DND-41 (cell line): Measurements from ENCODE around the gene OPN5.

Experiments
- ATAC-seq: fragments of 200-7000 bp; cut with Tn5 transposase; 3 replicates; pipeline ENCODE4 v1.9.1; 2021; ENCODE audit warnings: low read depth; ENCODE audit not compliant: insufficient read depth
- DNase-seq: peaks from one replicate; pipeline ENCODE4 v3.0.0-alpha.2; 2020
- H2AFZ ChIP-seq: 2 replicates; pipeline ENCODE4 v1.6.0; 2012; ENCODE audit warnings: low read depth, low read length
- H3K27ac ChIP-seq: 2 replicates; pipeline ENCODE4 v1.5.1; 2012; ENCODE audit warnings: low read length, inconsistent platforms
- H3K27me3 ChIP-seq: fragments of 200-600 bp; sonication (generic); 2 replicates; pipeline ENCODE4 v1.6.0; 2012; ENCODE audit warnings: low read length, mild to moderate bottlenecking, inconsistent platforms; ENCODE audit not compliant: insufficient read depth, poor library complexity
- H3K36me3 ChIP-seq: 2 replicates; pipeline ENCODE4 v1.5.1; 2012; ENCODE audit warnings: low read length, inconsistent platforms; ENCODE audit not compliant: insufficient read depth
- H3K4me1 ChIP-seq: 2 replicates; pipeline ENCODE4 v1.5.1; 2012; ENCODE audit warnings: mild to moderate bottlenecking, low read length; ENCODE audit not compliant: insufficient read depth
- H3K4me2 ChIP-seq: 2 replicates; pipeline ENCODE4 v1.6.0; 2012; ENCODE audit warnings: mild to moderate bottlenecking, moderate library complexity, low read length, inconsistent platforms; ENCODE audit not compliant: insufficient read depth
- H3K4me3 ChIP-seq, 2 experiments: fragments of 200-600 bp in 1 of 2; shearing (Covaris generic) in 1 of 2; 2 replicates each; pipeline ENCODE4 v1.5.1; 2012 to 2016; ENCODE audit warnings: inconsistent platforms in 2 of 2, low read length in 2 of 2, mild to moderate bottlenecking in 2 of 2, low read depth in 1 of 2, moderate library complexity in 1 of 2
- H3K79me2 ChIP-seq: 2 replicates; pipeline ENCODE4 v1.6.0; 2012; ENCODE audit warnings: low read length, inconsistent platforms; ENCODE audit not compliant: insufficient read depth
- H3K9ac ChIP-seq: 2 replicates; pipeline ENCODE4 v1.6.0; 2012; ENCODE audit warnings: low read depth, mild to moderate bottlenecking, inconsistent platforms, low read length, moderate library complexity
- H3K9me3 ChIP-seq: 2 replicates; pipeline ENCODE4 v1.5.1; 2012; ENCODE audit warnings: low read length, moderate library complexity, mild to moderate bottlenecking, inconsistent platforms; ENCODE audit not compliant: insufficient read depth, severe bottlenecking
- H4K20me1 ChIP-seq: 2 replicates; pipeline ENCODE4 v1.6.0; 2012; ENCODE audit warnings: low read length; ENCODE audit not compliant: insufficient read depth
- CTCF ChIP-seq: IDR thresholded peaks from 2 replicates; pipeline ENCODE4 v1.5.1; 2012; ENCODE audit warnings: borderline replicate concordance, low read length, moderate library complexity, mild to moderate bottlenecking; ENCODE audit not compliant: poor library complexity, severe bottlenecking; ENCODE audit errors: extremely low read depth
- EZH2 ChIP-seq: IDR thresholded peaks from 3 replicates; pipeline ENCODE4 v1.6.1; 2012; ENCODE audit warnings: borderline replicate concordance, low read depth, mild to moderate bottlenecking, moderate library complexity, low read length, inconsistent platforms; ENCODE audit not compliant: severe bottlenecking

OPN5 gene

DNA sequence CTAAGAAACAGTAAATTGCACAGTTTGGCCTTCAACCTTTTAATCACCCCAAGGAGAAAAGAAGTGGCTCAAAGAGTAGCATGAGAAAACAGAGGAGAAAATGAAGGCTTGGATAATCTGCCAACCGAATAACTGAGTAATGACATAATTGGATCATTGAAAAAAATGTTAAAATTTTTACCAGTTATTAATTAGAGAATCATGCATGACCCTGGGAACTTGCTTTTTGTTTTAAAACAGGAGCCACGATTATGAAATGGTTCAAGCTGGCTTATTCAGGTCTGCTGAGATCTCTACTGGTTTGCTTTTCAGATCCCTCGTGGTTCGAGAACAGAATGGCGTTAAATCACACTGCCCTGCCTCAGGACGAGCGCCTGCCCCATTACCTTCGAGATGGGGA is at the start of gene OPN5:
Gene OPN5, plus strand, starts transcription at position 301 of the 400 bp plus-strand sequence. Its CDS starts 35 bp downstream, at position 336.
- Histone ChIP-seq H3K27ac (no peak within 1 kb of the TSS), H2AFZ (no peak within 1 kb of the TSS), H3K4me2 (no peak within 1 kb of the TSS), H3K36me3 (no peaks in the 10 kb centered on the region), H3K27me3 (peaks cover 14% of the 10 kb centered on the region), H3K4me3 (no peak within 1 kb of the TSS), H4K20me1 (no peaks in the 10 kb centered on the region), H3K79me2 (no peaks in the 10 kb centered on the region), H3K4me1 (no peaks in the 10 kb centered on the region; the same call in 1 of the 2 replicates), H3K9ac (no peak within 1 kb of the TSS), H3K9me3 (no peaks in the 10 kb centered on the region)
- ATAC-seq (no peak), DNase-seq (no peak)
- TF ChIP-seq EZH2: no peak
- no peak for TF ChIP-seq CTCF

DNA sequence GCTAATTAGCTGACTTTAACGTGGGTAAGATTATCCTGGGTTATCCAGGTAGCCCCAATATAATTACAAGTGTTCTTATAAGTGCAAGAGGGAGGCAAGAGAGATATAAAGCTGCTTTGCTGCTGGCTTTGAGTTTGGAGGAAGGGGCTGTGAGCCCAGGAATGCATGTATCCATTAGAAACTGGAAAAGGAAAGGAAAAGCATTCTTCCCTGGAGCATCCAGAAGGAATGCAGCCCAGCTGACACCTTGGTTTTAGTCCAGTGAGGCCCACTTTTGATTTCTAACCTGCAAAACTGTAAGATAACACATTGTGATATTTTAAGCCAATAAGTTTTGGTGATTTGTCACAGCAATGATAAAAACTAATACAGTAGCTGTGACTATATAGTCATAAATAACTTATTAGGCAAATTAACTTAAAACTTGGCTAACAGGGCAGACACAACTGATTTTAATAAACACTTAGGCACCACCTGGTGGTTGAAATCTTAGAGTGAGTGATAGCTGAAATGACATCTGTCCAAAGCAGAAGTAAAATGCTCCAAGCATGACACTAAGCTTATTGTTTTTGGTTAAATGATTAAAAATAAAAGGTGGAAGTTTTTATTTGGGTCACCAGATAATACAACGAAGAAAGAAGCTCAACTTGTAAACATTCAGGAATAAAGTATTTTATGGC is 47.8 kb upstream of the OPN5 start:
- TF ChIP-seq CTCF (peak; percentile 43), EZH2 (no peak)
- DNase-seq: no peak

DNA sequence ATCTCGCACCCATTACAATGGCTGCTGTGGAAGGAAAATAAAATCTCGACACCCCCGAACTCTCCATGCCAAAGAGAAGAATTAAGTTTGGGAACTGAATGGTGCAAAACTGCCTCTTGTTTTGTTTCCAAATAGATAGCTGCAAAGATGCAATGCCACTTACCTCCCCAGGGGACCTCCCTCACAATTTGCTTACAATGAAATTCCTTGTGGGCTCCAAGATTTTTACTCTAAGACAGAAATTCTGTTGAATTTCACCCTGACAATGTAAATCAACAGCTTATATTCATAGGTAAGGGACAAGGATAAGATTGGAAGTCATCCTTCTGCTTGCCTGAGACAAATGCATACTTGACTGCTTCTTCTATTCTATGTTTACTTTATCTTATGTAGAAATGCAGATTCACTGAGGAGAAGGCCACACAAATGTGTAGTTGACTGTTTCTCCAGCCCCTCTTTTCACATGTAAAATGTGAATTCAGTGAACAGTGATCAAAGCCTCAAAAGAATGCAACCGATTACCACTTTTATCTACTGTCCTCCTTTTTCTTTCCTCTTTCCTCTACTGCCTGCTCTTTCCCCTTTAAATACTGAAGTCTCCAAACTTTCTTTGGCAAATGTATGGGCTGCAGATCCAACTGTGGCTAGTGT is 46.9 kb upstream of the OPN5 start:
- ATAC-seq (no peak), DNase-seq (no peak)
- Histone ChIP-seq H3K4me2 (no peak overlapping the region), H2AFZ (no peak overlapping the region), H3K4me3 (no peak overlapping the region), H3K27ac (no peak overlapping the region), H3K36me3 (no peaks in the 10 kb centered on the region), H3K9ac (no peak overlapping the region), H4K20me1 (no peaks in the 10 kb centered on the region), H3K4me1 (no peaks in the 10 kb centered on the region), H3K27me3 (no peaks in the 10 kb centered on the region), H3K9me3 (no peaks in the 10 kb centered on the region), H3K79me2 (no peaks in the 10 kb centered on the region)
- no peak for TF ChIP-seq EZH2
- no peak for TF ChIP-seq CTCF

More for the DNA sequence above, 47.8 kb upstream of the OPN5 start:
- Histone ChIP-seq H3K4me2 (no peak overlapping the region), H3K36me3 (no peaks in the 10 kb centered on the region), H3K27me3 (no peaks in the 10 kb centered on the region), H2AFZ (no peak overlapping the region), H3K79me2 (no peaks in the 10 kb centered on the region), H3K4me1 (no peaks in the 10 kb centered on the region), H3K9me3 (no peaks in the 10 kb centered on the region), H3K4me3 (no peak overlapping the region), H4K20me1 (no peaks in the 10 kb centered on the region), H3K9ac (no peak overlapping the region), H3K27ac (no peak overlapping the region)
- no peak for ATAC-seq
